ENCODE results near the gene PRKCH.

The PRKCH gene

DNA sequence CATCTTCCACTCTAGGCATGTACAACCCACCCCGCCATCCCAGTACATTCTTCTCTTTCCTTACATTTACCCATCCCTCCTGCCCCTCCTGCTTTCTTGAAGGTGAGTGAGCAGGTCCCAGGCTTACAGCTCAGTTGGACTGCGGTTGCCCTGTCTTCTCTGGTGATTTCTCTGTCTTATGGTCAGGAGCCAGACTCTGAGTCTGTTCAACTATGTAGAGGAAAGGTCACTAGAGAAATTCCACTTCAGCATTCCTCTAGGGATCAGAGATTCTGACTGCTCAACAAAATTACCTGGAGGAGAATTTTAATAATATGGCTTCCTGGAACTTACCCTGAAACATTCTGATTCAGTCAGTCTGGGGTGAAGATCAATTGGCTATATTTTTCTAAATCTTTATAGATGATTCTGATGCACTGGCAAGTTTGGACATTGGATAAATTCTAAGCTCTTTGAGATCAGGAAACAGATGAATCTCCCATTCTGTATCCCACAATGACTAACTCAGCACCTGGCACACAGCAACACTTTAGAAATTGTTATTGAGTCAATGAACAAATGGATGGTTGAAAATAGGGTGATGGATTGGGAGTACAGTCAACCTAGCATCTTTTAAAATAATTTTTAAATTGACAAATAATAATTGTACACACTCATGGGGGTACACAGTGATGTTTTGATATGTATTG lies 245.3 kb downstream of the PRKCH start:
- peaks cover 14% of the 10 kb centered on the region for H3K27me3 ChIP-seq (ENCODE audit: control insufficient read depth, insufficient read depth, low read length)
- no peak overlapping the region for H3K9ac ChIP-seq (ENCODE audit: low read length)
- H3K27ac ChIP-seq (ENCODE audit: low read depth, low read length), result no peak overlapping the region
- no peaks in the 10 kb centered on the region for H3K9me3 ChIP-seq (ENCODE audit: control insufficient read depth, insufficient read depth, low read depth, low read length)
- peaks cover 52% of the 10 kb centered on the region for H3K4me1 ChIP-seq (ENCODE audit: control insufficient read depth, insufficient read depth, low read length)
- H3K4me3 ChIP-seq (ENCODE audit: low read depth, low read length), result no peak overlapping the region
- no peaks in the 10 kb centered on the region for H3K36me3 ChIP-seq (ENCODE audit: control insufficient read depth, insufficient read depth, low read length)

- Histone ChIP-seq H3K9ac (ENCODE audit: low read length) (no peak overlapping the region), H3K4me1 (ENCODE audit: control insufficient read depth, insufficient read depth, low read length) (peaks cover 39% of the 10 kb centered on the region), H3K27ac (ENCODE audit: low read depth, low read length) (no peak overlapping the region), H3K27me3 (ENCODE audit: control insufficient read depth, insufficient read depth, low read length) (peaks cover 14% of the 10 kb centered on the region), H3K4me3 (ENCODE audit: low read depth, low read length) (peak overlapping the region; percentile 61), H3K36me3 (ENCODE audit: control insufficient read depth, insufficient read depth, low read length) (no peaks in the 10 kb centered on the region), H3K9me3 (ENCODE audit: control insufficient read depth, insufficient read depth, low read depth, low read length) (no peaks in the 10 kb centered on the region)
These were observed 246.6 kb downstream of the PRKCH start for GRCh38 chr14:61567838-61568571.

DNA sequence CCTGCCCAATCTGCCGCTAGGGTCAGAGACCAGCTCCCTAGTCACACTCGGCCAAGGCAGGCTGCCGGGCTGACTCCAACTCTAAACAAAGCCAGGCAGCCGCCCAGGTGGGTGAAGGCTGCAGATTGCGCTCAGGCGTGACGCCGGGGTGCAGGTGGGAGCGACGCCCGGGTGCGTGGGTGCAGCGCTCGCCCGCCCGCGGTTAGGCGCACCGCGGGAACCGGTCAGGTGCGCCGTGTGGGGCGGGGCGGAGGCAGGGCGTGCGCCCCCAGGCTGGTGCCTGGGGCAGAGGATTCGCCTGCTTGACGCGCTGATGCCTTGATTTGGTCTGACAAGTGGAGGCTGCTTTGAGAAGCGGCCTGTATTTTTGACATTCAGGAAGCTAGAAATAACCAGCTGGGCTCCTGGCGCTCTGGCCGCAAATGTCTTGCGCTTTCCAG lies 247.2 kb downstream of the PRKCH start:
- no peak overlapping the region for H3K27ac ChIP-seq (ENCODE audit: low read depth, low read length)
- H3K36me3 ChIP-seq (ENCODE audit: control insufficient read depth, insufficient read depth, low read length), result no peaks in the 10 kb centered on the region
- H3K9ac ChIP-seq (ENCODE audit: low read length), result no peak overlapping the region
- peak overlapping the region; percentile 61 for H3K4me3 ChIP-seq (ENCODE audit: low read depth, low read length)
- no peaks in the 10 kb centered on the region for H3K9me3 ChIP-seq (ENCODE audit: control insufficient read depth, insufficient read depth, low read depth, low read length)
- H3K27me3 ChIP-seq (ENCODE audit: control insufficient read depth, insufficient read depth, low read length), result peaks cover 14% of the 10 kb centered on the region
- peaks cover 41% of the 10 kb centered on the region for H3K4me1 ChIP-seq (ENCODE audit: control insufficient read depth, insufficient read depth, low read length)

DNA sequence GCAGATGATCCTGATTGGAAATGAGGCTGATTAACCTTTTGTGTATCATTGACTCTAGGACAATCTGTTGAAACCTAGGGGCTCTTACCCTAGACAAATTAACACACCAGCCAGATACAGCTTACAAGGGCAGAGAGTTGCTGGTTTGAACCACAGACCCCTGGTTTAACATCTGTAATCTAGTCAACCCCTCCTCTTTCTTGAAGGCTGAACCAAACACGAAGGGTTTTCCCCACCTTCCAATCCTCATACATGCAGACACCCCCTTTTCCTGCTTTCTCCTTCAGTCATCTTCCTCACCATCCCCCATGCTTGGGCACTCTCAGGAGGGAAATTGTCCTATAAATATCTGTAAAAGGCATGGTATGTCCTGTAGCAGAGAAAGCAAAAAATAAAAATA lies 247.9 kb downstream of the PRKCH start:
- Histone ChIP-seq H3K9ac (ENCODE audit: low read length) (no peak overlapping the region), H3K36me3 (ENCODE audit: control insufficient read depth, insufficient read depth, low read length) (no peaks in the 10 kb centered on the region), H3K9me3 (ENCODE audit: control insufficient read depth, insufficient read depth, low read depth, low read length) (no peaks in the 10 kb centered on the region), H3K4me3 (ENCODE audit: low read depth, low read length) (no peak overlapping the region), H3K27ac (ENCODE audit: low read depth, low read length) (no peak overlapping the region), H3K4me1 (ENCODE audit: control insufficient read depth, insufficient read depth, low read length) (peaks cover 42% of the 10 kb centered on the region), H3K27me3 (ENCODE audit: control insufficient read depth, insufficient read depth, low read length) (peaks cover 14% of the 10 kb centered on the region)

DNA sequence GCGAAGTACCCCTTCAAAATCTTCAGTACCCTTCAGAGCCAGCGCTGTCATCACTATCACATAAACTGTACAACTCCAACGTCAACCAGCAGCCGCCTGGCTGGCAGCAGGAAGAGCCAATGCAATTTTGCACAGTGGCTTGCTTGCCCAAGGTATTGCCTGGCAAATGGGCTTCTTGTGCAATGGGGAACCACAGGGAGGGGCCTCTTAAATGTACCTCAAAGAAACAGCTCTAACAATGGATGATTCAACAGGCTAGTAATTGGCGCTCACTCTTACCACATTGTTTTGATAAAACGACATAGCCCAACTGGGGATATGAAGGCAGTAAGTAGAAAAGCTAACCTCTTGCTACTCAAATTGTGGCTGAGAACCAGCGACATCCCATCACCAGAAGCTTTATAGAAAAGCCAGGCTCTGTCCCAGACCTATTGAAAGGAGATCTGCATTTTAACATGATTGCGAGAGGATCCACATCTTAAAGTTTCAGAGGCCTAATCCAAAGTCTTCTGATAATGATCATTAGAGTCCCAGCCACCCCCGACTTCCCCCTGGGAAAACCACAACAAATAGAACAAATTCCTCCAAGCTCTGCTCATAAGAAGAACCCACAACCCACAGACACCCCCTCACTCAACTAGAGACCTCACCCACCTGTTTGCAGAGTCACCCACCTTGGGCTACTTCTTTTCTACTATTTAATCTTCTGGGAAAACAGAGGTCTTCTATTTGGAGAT lies 248.6 kb downstream of the PRKCH start:
- Histone ChIP-seq H3K4me3 (ENCODE audit: low read depth, low read length) (no peak overlapping the region), H3K27me3 (ENCODE audit: control insufficient read depth, insufficient read depth, low read length) (peaks cover 14% of the 10 kb centered on the region), H3K4me1 (ENCODE audit: control insufficient read depth, insufficient read depth, low read length) (peaks cover 35% of the 10 kb centered on the region), H3K9ac (ENCODE audit: low read length) (no peak overlapping the region), H3K9me3 (ENCODE audit: control insufficient read depth, insufficient read depth, low read depth, low read length) (no peaks in the 10 kb centered on the region), H3K27ac (ENCODE audit: low read depth, low read length) (no peak overlapping the region), H3K36me3 (ENCODE audit: control insufficient read depth, insufficient read depth, low read length) (no peaks in the 10 kb centered on the region)

- no peak overlapping the region for H3K4me3 ChIP-seq (ENCODE audit: low read depth, low read length)
- peaks cover 33% of the 10 kb centered on the region for H3K4me1 ChIP-seq (ENCODE audit: control insufficient read depth, insufficient read depth, low read length)
- H3K27ac ChIP-seq (ENCODE audit: low read depth, low read length), result no peak overlapping the region
These were observed 249.3 kb downstream of the PRKCH start for GRCh38 chr14:61570549-61571290.

DNA sequence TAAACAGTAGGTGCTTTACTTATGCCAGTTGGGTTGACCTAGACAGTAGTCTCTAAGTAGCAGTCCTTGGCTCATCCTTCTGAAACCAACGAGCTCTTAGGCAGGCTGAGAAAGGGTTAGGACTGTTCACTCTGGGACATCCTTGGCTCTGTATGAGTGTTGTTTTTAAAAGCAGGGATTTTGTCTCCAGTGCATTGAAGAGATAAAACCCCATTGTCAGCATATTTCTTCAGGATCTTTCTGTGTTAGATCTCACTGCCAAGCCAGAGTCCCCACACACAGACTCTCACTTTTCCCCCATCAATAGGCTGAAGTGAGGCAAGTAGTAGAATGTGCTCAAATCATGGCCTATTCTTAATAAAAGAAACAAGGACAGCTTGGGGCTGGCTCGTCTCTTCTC lies 250.5 kb downstream of the PRKCH start:
- Histone ChIP-seq H3K9ac (ENCODE audit: low read length) (no peak overlapping the region), H3K27ac (ENCODE audit: low read depth, low read length) (no peak overlapping the region), H3K9me3 (ENCODE audit: control insufficient read depth, insufficient read depth, low read depth, low read length) (no peaks in the 10 kb centered on the region), H3K27me3 (ENCODE audit: control insufficient read depth, insufficient read depth, low read length) (peaks cover 14% of the 10 kb centered on the region), H3K4me3 (ENCODE audit: low read depth, low read length) (no peak overlapping the region), H3K4me1 (ENCODE audit: control insufficient read depth, insufficient read depth, low read length) (peaks cover 33% of the 10 kb centered on the region), H3K36me3 (ENCODE audit: control insufficient read depth, insufficient read depth, low read length) (no peaks in the 10 kb centered on the region)

More at GRCh38 chr14:61570549-61571290, 249.3 kb downstream of the PRKCH start:
- H3K9me3 ChIP-seq (ENCODE audit: control insufficient read depth, insufficient read depth, low read depth, low read length), result no peaks in the 10 kb centered on the region
- peaks cover 14% of the 10 kb centered on the region for H3K27me3 ChIP-seq (ENCODE audit: control insufficient read depth, insufficient read depth, low read length)
- H3K9ac ChIP-seq (ENCODE audit: low read length), result no peak overlapping the region
- H3K36me3 ChIP-seq (ENCODE audit: control insufficient read depth, insufficient read depth, low read length), result no peaks in the 10 kb centered on the region

DNA sequence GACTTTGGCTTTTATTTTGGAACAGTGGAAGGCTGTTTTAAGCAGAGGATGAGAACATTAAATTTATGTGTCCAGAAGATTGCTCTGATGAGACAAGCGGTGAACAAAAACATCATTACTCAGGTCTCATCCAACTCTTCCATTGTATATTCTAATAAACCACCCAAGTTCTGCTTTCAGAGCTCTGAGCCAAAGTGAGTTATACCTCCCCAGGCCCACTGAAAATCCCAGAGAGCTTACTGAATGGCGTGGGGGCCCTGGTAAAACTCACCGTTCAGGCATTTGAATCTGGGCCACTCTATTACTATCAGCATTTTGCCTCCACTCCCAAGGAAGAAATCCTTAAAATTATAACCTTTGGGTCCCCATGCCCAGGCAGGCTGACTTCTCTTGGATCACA lies 251.9 kb downstream of the PRKCH start:
- H3K4me1 ChIP-seq (ENCODE audit: control insufficient read depth, insufficient read depth, low read length), result peaks cover 24% of the 10 kb centered on the region
- no peaks in the 10 kb centered on the region for H3K36me3 ChIP-seq (ENCODE audit: control insufficient read depth, insufficient read depth, low read length)
- H3K27ac ChIP-seq (ENCODE audit: low read depth, low read length), result no peak overlapping the region
- H3K9ac ChIP-seq (ENCODE audit: low read length), result no peak overlapping the region
- no peak overlapping the region for H3K4me3 ChIP-seq (ENCODE audit: low read depth, low read length)
- H3K27me3 ChIP-seq (ENCODE audit: control insufficient read depth, insufficient read depth, low read length), result peaks cover 14% of the 10 kb centered on the region
- H3K9me3 ChIP-seq (ENCODE audit: control insufficient read depth, insufficient read depth, low read depth, low read length), result no peaks in the 10 kb centered on the region

GRCh38 chr14:61573748-61574513 lies 252.6 kb downstream of the PRKCH start:
- H3K4me3 ChIP-seq (ENCODE audit: low read depth, low read length), result no peak overlapping the region
- H3K27me3 ChIP-seq (ENCODE audit: control insufficient read depth, insufficient read depth, low read length), result peaks cover 8% of the 10 kb centered on the region
- H3K27ac ChIP-seq (ENCODE audit: low read depth, low read length), result no peak overlapping the region
- H3K9me3 ChIP-seq (ENCODE audit: control insufficient read depth, insufficient read depth, low read depth, low read length), result no peaks in the 10 kb centered on the region
- no peak overlapping the region for H3K9ac ChIP-seq (ENCODE audit: low read length)
- peaks cover 18% of the 10 kb centered on the region for H3K4me1 ChIP-seq (ENCODE audit: control insufficient read depth, insufficient read depth, low read length)
- H3K36me3 ChIP-seq (ENCODE audit: control insufficient read depth, insufficient read depth, low read length), result no peaks in the 10 kb centered on the region

GRCh38 chr14:61574514-61574807 lies 253.1 kb downstream of the PRKCH start:
- no peaks in the 10 kb centered on the region for H3K36me3 ChIP-seq (ENCODE audit: control insufficient read depth, insufficient read depth, low read length)
- H3K4me1 ChIP-seq (ENCODE audit: control insufficient read depth, insufficient read depth, low read length), result peaks cover 13% of the 10 kb centered on the region
- H3K27ac ChIP-seq (ENCODE audit: low read depth, low read length), result no peak overlapping the region
- no peak overlapping the region for H3K4me3 ChIP-seq (ENCODE audit: low read depth, low read length)
- no peaks in the 10 kb centered on the region for H3K9me3 ChIP-seq (ENCODE audit: control insufficient read depth, insufficient read depth, low read depth, low read length)
- H3K27me3 ChIP-seq (ENCODE audit: control insufficient read depth, insufficient read depth, low read length), result peaks cover 3% of the 10 kb centered on the region; the same call in 1 of the 2 replicates
- H3K9ac ChIP-seq (ENCODE audit: low read length), result no peak overlapping the region
